Panc1 (cell line): ENCODE data around the gene SCG2. TPM values are rescaled to one million over a fixed set of nuclear protein-coding genes. Genes with fewer than 3 reads are reported as not detected.

ENCODE experiments used
- ATAC-seq: fragments of 200-7000 bp; cut with Tn5 transposase; 2 replicates; pipeline ENCODE4 v1.9.1; 2020; ENCODE audit warnings: mild to moderate bottlenecking, moderate library complexity
- BruUV-seq: library from RNA; stranded (reverse); fragments of 400-500 nt; replicated peaks from 2 replicates; lab custom pipeline; 2021; lab: Mats Ljungman, UMichigan
- CTCF ChIA-PET: fragments of 300-600 bp; sonication (Branson Sonifier 250); formaldehyde crosslinking; loops from one replicate; lab custom pipeline; 2022; ENCODE audit warnings: antibody characterized with exemption; lab: Charles Lee
- POLR2A ChIA-PET: fragments of 300-600 bp; sonication (Branson Sonifier 250); formaldehyde crosslinking; loops from one replicate; lab custom pipeline; 2022; ENCODE audit warnings: antibody characterized with exemption; lab: Charles Lee
- DNase-seq: peaks from one replicate; pipeline ENCODE4 v3.0.0-alpha.2; 2010; ENCODE audit warnings: low read depth, low spot score
- H3K27ac ChIP-seq: 2 replicates; pipeline ENCODE4 v1.5.1; 2011; ENCODE audit warnings: mild to moderate bottlenecking, low read length, inconsistent platforms
- H3K27me3 ChIP-seq: fragments of 200-500 bp; sonication (Bioruptor generic); 2 replicates; pipeline ENCODE4 v1.6.0; 2014; ENCODE audit warnings: low read length, inconsistent platforms; ENCODE audit not compliant: control insufficient read depth, insufficient read depth
- H3K36me3 ChIP-seq: fragments of 200-500 bp; sonication (Bioruptor generic); 2 replicates; pipeline ENCODE4 v1.5.1; 2014; ENCODE audit warnings: inconsistent platforms, mild to moderate bottlenecking, low read length, moderate library complexity; ENCODE audit not compliant: control insufficient read depth, insufficient read depth
- H3K4me1 ChIP-seq: 2 replicates; pipeline ENCODE4 v1.5.1; 2011; ENCODE audit warnings: inconsistent platforms, mild to moderate bottlenecking, low read length, moderate library complexity; ENCODE audit not compliant: control insufficient read depth, insufficient read depth
- H3K4me3 ChIP-seq, 2 experiments: 2 replicates each; pipeline ENCODE4 v1.5.1; 2011 to 2012; ENCODE audit warnings: low read depth in 2 of 2, low read length in 2 of 2, mild to moderate bottlenecking in 2 of 2, inconsistent platforms in 1 of 2, moderate library complexity in 1 of 2
- H3K9me3 ChIP-seq: fragments of 200-500 bp; sonication (Bioruptor generic); 2 replicates; pipeline ENCODE4 v1.5.1; 2014; ENCODE audit warnings: low read depth, mild to moderate bottlenecking, inconsistent platforms, low read length, moderate library complexity; ENCODE audit not compliant: control insufficient read depth, insufficient read depth
- CTCF ChIP-seq: fragments of 450-650 bp; IDR thresholded peaks from 2 replicates; pipeline ENCODE4 v1.5.1; 2017; ENCODE audit warnings: mild to moderate bottlenecking
- POLR2AphosphoS5 ChIP-seq: IDR thresholded peaks from 2 replicates; pipeline ENCODE4 v1.6.1; 2012; ENCODE audit warnings: mild to moderate bottlenecking, low read depth, low read length, moderate library complexity
- REST ChIP-seq, 2 experiments: IDR thresholded peaks; 2 replicates each; pipeline ENCODE4 v1.6.1; 2011 to 2012; ENCODE audit warnings: low read depth in 2 of 2, control low read depth in 1 of 2, low read length in 1 of 2, mild to moderate bottlenecking in 1 of 2, moderate library complexity in 1 of 2; ENCODE audit not compliant: insufficient read depth in 1 of 2
- SIN3A ChIP-seq: IDR thresholded peaks from 2 replicates; pipeline ENCODE4 v1.6.1; 2012; ENCODE audit warnings: low read depth, mild to moderate bottlenecking, low read length, moderate library complexity, borderline replicate concordance; ENCODE audit not compliant: insufficient read depth
- TCF7L2 ChIP-seq: IDR thresholded peaks from 2 replicates; pipeline ENCODE4 v1.6.1; 2011; ENCODE audit warnings: mild to moderate bottlenecking, low read depth, low read length, inconsistent platforms
- in situ Hi-C: cut with HindIII; loops from 2 replicates; pipeline ENCODE4 v1.10.0; 2016; ENCODE audit warnings: low sequenced_read_pairs, low pct_unique_long_range_greater_than_20kb
- intact Hi-C: fragments of 100-400 bp; cut with micrococcal nuclease; formaldehyde crosslinking; loops from one replicate; pipeline ENCODE4 v1.10.0; 2022; ENCODE audit not compliant: unreplicated experiment
- total RNA-seq: library from RNA; stranded (reverse); gene quantifications from one replicate; pipeline ENCODE4 v1.2.1, GENCODE V29; 2021; ENCODE audit not compliant: unreplicated experiment

The SCG2 gene
- total RNA-seq, 1 experiment from 2014 or later: 1.7 TPM

GRCh38 chr2:223549215-223549614, 52.9 kb downstream of the SCG2 start:
- TF ChIP-seq TCF7L2 (peak; percentile 98), SIN3A (no peak), REST (IDR thresholded peaks at IDR 0.05; ENCODE audit: insufficient read depth in 1 of 2, low read depth in 2 of 2, low read length in 1 of 2) (no peak), POLR2AphosphoS5 (peak; percentile 69; the same call in 1 of the 2 replicates)
- in situ Hi-C loops (no loop called here), intact Hi-C loops (no loop called here)
- DNase-seq: no peak
- Histone ChIP-seq H3K4me3 (peak overlapping the region in 1 of 2 experiments; percentile 10; a peak in 1 of 4 replicates), H3K4me1 (peaks cover 24% of the 10 kb centered on the region), H3K27ac (peak overlapping the region; percentile 82), H3K9me3 (no peaks in the 10 kb centered on the region), H3K36me3 (no peaks in the 10 kb centered on the region), H3K27me3 (no peaks in the 10 kb centered on the region)
- CTCF ChIA-PET: interaction anchor here (0.5 kb wide), 1 partner anchor 311 kb away, joined by 7 read pairs; no protein-coding TSS in a partner anchor
- POLR2A ChIA-PET: no interaction called here
- peak; percentile 88 for ATAC-seq
- BruUV-seq: no TSS peak

- Histone ChIP-seq H3K36me3 (no peaks in the 10 kb centered on the region), H3K9me3 (no peaks in the 10 kb centered on the region), H3K27ac (peak overlapping the region; percentile 82), H3K4me1 (peaks cover 24% of the 10 kb centered on the region), H3K27me3 (no peaks in the 10 kb centered on the region), H3K4me3 (no peak overlapping the region)
- TF ChIP-seq REST (IDR thresholded peaks at IDR 0.05; ENCODE audit: insufficient read depth in 1 of 2, low read depth in 2 of 2, low read length in 1 of 2): no peak
- no peak for TF ChIP-seq POLR2AphosphoS5
- TF ChIP-seq SIN3A: no peak
- TF ChIP-seq CTCF: no peak
- no TSS peak for BruUV-seq
- ATAC-seq: no peak
- ChIA-PET CTCF (no interaction called here), POLR2A (no interaction called here)
- intact Hi-C loops: no loop called here
- DNase-seq: no peak
- in situ Hi-C loops: no loop called here
Observed at GRCh38 chr2:223548194-223548593, 54.0 kb downstream of the SCG2 start.

Other genes starting within 250 kb of the SCG2 start
- 66.3 TPM for gene AP1S3, start 235.2 kb upstream of the SCG2 start, total RNA-seq